ENCODE measurements around the gene CEACAM6.
A peak's percentile ranks its signal among the peaks of the same experiment; 100 is the strongest.
"Not testable (repeated sequence)": the region's sequence is repeated elsewhere in the genome, so short reads cannot be mapped to it uniquely, and the experiment has no call there.

The CEACAM6 gene

DNA sequence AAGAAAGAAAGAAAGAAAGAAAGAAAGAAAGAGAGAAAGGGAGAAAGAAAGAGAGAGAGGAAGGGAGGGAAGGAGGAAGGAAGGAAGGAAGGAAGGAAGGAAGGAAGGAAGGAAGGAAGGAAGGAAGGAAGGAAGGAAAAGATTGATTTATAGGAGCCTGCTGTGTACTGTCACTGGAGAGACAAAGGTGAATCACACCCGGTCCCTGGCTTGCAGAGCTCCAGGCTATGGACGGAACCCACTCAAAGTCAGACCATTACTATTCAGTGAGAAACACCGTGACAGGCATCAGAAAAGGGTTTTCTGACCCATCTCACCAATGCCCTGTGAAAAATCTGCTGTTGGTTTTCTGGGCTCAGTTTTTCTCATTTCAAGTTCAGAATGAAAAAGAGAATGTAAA is 7.3 kb upstream of the CEACAM6 start:
- DNase-seq: no peak

DNA sequence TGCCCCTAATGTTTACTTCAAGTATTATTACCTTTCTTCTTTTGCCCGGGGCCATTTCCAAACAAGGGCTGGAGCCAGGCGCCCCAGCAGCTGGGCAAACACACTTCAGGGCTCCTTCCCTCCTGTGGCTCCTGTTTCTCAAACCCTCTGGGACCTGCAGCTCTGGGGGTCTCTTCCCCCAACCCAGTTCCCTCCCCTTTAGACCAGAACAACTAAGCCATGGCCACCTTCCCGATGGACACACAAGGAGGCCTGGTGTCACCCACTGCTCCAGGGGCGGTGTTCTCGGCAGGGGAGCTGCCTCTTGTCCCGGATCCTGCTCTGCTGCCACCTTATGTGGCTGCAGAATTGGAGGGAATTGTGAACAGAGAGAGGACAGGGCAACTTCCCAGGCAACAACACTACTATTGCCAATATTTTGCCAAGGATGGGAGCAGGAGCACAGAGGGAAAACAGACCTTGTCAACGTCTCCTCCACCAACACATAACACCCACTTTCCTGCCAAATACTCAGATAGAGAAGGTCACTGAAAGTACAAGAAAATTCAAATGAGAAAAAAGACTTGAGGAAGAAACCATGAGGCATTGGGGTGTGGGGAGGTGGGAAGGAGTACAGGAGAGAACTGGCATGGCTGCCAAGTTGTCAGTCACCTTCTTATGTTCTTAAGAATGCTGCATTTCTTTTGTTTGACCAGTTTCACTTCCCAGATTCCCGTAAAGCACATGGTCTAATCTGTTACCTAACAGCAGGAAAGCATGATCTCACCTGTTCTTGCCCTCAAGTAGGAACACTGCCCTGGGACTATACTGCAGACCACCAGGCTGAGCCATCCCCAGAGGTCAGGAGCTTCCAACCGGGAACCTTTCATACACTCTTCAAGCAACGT is 4.8 kb upstream of the CEACAM6 start:
- not testable (repeated sequence) for DNase-seq

DNA sequence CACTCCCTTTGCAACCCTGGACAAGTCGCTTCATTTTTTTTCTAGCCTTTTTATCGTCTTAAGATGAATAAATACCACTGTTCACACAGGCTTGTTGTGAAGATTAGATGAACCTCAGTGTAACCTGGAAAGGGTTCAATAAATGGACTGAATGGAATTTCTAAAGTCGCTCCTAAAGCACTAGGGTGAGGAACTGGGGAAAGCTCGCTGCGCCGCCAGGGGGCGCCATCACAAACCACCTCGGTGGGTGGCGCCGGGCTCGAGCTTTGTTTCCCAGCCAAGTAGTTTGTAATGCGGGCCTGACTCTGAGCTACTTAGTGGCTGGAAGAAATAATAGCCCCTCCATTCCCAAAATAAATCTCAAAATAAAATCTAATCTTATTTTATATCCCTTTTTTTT is 2.2 kb upstream of the CEACAM6 start:
- DNase-seq: peak; percentile 70

DNA sequence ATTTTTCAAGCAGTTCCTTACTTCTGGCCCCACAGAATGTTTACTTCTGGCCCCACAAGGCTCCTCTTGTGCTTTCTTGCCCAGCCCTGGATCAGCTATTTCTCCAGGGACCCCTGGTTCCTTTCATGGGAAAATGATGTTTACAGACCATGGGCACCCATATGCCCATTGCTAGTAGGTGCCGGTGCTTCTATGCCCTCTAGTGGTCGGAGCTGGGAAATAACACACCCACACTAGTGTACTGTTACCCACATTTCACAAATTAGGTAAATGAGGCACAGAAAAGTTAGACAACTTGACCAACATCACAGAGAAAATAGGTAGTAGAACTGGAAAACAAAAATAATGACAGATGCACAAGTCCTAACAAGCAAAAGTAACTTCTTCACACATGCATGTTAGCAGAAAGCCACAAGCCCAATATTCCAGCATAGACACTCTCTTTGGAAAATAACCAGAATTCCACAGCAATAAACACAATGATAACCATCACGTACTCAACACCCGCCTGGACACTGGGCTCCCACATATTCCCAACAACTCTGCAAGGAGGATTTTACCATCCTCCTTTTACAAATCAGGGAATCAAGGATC is 1.3 kb upstream of the CEACAM6 start:
- peak; percentile 72 for DNase-seq

DNA sequence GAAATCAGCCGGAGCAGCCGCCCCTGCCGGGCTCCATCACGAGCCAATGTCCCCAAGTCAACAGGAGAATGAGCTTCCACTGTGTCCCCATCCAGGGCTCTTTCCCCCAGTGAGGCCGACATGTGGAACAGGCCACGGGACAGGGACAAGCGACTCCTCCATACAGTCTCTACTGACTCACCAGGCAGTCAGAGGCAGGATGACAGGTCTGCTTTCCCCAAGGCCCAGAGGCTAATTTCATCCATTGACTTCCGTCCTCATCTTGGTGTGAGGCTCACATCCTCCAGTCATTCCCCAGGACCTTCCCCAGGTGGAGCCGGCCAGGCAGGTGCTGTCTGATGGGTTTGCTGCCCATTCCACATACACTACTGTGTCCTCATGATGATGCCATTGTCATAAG is 3.5 kb downstream of the CEACAM6 start:
- DNase-seq: no peak

DNA sequence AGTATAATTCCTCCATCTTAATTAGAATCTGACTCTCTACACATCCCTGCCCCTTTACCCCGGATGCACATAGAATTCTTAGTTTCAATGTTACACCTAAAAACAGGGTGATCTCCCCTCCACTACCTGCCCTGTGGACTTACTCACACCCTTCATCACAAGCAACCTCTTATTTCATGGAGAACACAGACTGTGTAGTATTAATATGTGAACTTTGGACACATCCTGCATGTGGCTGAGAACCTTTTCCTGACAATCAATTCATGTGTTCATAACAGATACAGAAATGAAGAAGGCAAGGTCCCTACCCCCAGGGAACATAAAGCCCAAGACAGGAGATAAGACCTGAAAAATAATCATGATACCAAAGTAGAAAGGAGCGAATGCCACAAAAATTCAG is 11.8 kb downstream of the CEACAM6 start:
- no peak for DNase-seq

DNA sequence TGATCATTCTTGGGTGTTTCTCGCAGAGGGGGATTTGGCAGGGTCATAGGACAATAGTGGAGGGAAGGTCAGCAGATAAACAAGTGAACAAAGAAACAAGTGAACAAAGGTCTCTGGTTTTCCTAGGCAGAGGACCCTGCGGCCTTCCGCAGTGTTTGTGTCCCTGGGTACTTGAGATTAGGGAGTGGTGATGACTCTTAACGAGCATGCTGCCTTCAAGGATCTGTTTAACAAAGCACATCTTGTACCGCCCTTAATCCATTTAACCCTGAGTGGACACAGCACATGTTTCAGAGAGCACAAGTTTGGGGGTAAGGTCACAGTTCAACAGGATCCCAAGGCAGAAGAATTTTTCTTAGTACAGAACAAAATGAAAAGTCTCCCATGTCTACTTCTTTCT is 12.8 kb downstream of the CEACAM6 start:
- not testable (repeated sequence) for DNase-seq

DNA sequence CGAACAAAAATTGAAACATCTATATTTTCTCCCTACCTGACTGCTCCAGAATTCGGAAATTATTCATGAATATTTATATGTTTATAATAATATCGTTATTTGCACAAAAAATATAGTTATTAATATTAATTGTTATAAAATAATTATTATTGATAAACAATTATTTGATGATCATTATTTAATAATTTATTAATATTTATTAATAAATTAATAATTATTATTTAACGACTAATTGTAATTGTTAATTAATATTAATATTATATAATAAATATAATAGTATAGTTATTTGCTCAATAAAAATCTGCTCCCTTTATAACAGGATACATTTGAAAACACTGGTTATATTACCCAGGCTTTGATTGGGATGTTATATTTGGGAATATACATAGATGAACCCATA is 14.3 kb downstream of the CEACAM6 start:
- DNase-seq: no peak

DNA sequence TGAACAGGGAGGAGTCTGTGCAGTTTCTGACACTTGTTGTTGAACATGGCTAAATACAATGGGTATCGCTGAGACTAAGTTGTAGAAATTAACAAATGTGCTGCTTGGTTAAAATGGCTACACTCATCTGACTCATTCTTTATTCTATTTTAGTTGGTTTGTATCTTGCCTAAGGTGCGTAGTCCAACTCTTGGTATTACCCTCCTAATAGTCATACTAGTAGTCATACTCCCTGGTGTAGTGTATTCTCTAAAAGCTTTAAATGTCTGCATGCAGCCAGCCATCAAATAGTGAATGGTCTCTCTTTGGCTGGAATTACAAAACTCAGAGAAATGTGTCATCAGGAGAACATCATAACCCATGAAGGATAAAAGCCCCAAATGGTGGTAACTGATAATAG is 16.1 kb downstream of the CEACAM6 start:
- peak; percentile 17 for DNase-seq

DNA sequence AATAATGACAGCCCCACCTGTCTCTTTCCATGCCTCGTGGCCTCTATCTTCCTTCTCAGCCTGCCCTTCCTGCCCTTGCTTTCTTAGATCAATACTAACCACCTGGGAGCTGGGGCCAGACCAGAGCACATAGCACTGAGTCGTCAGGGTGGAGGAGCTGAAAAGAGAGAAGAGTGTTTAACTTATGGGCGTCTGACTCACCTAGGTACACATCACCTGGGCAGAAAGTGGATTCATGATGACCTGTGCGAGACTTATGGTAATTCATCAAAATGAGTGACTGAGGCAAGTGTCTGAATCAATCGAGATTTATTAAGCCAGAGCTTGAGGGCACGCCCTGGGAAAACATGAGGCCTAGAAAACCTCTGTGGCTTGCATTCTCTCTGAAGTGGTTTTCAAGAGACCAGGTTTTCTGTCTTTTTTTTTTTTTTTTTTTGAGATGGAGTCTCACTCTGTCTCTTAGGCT is 19.2 kb downstream of the CEACAM6 start:
- DNase-seq: peak; percentile 35

DNA sequence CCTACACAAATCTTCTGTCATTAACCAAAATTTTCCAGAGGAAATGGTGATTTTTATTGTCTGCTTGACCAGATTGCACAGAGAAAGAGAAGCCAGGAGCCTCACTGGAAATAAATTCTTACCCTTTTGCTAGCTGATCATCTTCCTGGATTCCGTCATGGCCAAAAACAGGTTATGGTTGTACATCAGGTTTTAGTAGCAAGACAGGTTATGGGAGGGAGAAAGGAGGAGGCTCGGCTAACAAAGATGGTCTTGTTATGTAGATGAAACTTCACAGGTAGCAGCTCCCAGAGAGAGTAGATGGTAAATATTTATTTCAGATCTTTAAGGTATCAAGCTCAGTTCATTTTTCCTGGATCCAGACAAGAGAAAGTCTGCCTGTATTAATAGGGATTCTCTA is 21.4 kb downstream of the CEACAM6 start:
- DNase-seq: no peak

DNA sequence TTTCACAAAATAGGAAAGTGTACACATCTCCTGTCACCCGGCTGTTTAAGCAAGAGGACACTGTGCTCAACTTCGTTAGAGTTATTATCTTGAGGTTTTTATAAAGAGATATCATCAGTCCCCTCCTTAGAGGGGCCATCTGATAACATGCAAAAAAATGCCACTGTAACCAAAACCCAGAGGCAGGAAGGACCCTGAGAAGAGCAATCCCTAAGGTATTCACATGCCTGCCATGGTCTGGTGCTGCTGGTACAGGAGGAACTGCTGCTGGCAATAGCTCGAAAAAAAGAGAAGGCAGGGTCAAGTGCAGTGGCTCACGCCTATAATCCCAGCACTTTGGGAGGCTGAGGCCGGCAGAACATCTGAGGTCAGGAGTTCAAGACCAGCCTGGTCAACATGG is 28.3 kb downstream of the CEACAM6 start:
- no peak for DNase-seq

DNA sequence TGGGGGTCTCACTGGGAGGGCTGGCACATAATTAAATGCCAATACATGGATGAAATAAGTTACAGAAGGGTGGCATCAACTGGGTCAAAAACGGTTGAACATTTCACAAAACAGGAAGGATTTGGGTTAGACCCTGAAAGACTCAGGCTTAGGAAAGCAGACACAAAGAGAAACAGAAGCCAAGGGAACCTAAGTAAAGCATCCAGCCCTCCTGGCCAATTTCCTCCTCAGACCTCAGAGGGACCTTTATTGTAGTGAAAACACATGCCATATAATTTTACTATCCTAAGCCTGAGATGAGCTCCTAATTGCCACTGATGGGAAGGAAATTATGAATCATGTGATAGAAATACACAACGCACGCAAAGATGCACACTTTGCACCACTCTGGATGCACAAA is 29.0 kb downstream of the CEACAM6 start:
- DNase-seq: no peak

DNA sequence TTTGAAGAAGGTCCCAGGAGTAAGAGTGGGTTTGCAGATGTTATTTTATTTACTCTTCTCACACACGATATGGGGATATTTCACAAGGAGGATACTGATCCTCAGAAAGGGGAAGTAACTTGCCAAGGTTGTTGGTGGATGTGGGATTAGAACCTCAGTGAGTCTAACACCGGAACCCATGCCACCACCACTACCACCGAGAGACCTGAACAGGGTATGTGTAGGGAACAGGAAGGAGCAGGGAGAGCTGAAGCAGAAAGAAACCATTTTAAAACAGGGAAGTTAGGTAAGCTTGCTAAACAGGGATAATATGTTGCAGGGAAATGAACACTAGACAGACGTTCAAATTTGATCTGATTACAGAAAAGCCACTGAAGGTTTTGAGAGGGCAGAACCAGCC is 29.4 kb downstream of the CEACAM6 start:
- no peak for DNase-seq

DNA sequence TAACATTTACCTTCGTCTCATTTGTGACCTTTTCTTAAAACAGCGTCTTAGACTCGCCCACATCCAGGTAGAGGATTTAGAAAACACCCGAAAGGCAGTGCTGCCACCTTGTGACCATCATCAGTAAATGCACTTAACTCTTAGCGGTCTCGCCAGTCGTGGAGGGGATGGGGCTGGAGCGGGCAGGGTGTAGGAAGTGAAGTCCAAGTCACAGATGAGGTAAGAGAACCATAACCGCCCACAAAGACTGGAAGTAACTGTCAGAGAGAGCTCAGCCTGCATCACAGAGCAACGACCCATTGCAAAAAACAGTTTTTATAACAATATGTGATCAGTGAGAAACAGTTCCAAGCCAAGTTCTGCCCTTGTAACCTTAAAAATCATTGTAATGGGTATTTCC is 30.3 kb downstream of the CEACAM6 start:
- peak; percentile 80 for DNase-seq

DNA sequence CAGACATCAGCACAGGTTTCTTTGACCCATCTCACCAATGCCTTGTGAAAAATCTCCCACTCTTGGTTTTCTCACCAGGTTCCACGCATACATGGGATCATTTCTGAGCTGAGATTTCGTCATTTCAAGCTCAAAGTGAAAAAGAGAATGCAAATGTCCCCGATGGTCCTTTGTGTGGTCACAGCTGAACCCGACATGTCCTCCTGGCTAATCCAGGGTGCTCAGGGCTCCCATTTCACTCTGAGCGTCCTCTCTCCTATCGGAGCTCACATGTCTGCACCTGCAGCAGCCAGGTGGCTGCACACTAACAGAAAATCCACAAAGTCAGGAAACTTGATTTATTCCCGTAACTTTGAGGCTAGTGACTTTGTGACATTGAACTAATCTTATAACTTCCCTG is 31.7 kb downstream of the CEACAM6 start:
- no peak for DNase-seq

DNA sequence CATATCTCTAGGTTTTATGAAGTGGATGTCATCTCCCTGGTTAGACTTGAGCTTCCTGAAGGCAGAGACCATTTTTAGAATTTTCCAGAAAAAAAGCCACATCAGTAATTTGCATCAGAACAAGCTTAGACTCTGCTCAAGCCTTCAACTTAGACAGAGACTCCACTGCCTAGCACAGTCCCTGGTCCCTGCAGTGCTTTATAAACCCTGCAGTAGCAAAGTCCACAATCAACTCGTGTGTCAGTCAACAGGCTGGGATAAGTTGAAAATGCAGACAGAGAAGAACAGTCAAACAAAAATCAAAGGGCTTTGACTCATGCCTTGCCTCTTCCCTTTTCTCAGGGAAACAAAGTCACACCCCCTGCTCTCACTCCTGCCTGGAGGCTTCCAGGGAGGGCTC is 33.2 kb downstream of the CEACAM6 start:
- not testable (repeated sequence) for DNase-seq

DNA sequence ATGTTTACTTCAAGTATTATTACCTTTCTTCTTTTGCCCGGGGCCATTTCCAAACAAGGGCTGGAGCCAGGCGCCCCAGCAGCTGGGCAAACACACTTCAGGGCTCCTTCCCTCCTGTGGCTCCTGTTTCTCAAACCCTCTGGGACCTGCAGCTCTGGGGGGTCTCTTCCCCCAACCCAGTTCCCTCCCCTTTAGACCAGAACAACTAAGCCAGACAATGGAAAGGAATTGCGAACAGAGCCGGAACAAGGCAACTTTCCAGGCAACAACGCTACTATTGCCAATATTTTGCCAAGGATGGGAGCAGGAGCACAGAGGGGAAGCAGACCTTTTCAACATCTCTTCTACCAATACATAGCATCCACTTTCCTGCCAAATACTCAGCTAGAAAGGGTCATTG is 33.7 kb downstream of the CEACAM6 start:
- not testable (repeated sequence) for DNase-seq

DNA sequence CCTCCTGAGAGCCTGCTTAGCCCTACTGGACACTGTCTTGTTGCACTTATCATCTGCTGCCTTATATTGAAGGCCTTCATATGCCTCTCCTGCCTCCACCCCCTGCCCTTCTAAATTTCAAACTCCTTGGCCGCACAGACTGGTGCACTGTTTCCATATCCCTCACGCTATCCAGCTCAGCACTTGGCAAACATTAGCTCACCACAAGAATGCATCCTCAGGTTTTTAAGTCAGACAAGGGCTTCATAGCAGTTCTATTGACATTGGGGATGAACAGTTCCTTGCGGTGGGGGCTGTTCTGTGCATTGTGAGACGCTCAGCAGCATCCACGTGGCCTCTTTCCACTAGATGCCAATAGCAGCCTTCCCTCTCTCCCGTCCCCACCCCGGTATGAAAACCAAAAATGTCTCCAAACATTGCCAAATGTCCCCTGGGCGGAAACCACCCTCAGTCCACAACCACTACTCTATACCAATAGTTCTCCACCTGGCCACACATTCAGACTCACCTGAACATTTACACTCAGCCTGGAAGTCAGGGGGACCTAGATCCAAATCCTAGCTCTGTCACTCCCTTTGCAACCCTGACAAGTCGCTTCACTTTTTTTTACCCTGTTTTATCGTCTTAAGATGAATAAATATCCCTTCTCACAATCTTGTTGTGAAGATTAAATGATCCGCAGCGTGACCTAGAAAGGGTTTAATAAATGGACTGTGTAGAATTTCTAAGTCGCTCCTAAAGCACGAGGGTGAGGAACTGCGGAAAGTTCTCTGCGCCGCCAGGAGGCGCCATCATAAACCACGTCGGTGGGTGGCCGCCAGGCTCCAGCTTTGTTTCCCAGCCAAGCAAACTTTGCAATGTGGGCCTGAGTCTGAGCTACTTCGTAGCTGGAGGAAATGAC is 37.4 kb downstream of the CEACAM6 start:
- peak; percentile 50 for DNase-seq

DNA sequence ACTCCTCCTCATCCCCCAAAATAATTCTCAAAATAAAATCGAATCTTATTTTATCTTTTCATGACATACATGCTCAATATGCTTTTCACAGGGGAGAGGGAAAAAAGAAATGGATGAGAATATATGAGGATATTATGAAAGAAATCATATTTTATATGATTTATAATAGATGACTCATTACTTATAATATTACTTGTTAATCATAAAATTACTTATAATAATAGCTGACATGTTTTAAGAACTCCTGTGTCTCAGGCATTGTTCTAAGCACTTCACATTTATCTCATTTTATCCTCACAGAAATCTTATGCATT is 38.0 kb downstream of the CEACAM6 start:
- DNase-seq: no peak

DNA sequence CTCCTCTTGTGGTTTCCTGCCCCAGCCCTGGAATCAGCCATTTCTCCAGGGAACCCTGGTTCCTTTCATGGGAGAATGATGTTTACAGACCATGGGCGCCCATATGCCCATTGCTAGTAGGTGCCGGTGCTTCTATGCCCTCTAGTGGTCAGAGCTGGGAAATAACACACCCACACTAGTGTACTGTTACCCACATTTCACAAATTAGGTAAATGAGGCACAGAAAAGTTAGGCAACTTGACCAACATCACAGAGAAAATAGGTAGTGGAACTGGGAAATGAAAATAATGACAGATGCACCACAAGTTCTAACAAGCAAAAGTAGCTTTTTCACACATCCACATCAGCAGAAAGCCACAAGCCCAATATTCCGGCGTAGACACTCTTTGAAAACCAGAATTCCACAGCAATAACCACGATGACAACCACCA is 39.7 kb downstream of the CEACAM6 start:
- DNase-seq: peak; percentile 70

DNA sequence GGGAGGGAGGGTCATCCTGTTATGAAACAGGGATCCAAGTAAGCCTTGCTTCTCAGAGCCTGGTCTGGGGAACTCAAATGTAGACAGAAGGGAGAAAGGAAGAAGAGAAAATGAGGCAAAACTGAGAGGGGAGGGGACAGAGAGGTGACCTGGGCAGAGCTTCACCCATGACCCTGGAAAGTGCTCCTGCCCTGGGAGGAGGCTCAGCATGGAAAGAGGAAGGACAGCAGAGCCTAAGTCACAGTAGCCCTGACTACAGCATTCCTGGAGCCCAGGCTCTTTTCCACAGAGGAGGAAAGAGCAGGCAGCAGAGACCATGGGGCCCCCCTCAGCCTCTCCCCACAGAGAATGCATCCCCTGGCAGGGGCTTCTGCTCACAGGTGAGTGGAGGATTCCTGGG is 41.0 kb downstream of the CEACAM6 start, which contains the start of gene CEACAM3:
TSS of gene CEACAM3 (plus strand) at position 226 of the 400 bp plus-strand sequence. CDS start at position 317, 91 bp downstream.
- no peak for DNase-seq

DNA sequence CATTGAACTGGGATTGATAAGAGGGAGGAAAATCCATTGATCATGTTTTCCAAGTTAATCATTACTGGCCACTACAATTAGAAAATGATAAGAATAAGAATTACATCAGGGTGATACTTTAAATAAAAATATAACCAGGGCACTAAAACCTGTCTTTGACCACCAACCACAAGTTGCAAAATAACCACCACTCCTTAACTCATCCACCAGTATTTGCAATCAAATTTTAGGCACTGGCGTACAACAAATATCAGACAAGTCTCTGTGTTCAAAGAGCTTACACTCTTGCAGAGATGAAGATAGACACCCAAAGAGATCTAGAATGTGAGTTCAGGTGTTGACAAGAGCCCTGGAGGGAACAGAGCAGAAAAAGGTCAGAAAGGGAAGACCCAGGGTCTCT is 41.6 kb downstream of the CEACAM6 start:
- DNase-seq: no peak
